Body of pancreas (tissue), 4 donors: ENCODE data around the gene MLXIP.

Source experiments
- CTCF ChIP-seq, 7 experiments: fragments of 450-650 bp in 4 of 7; fragments of 200-600 bp in 3 of 7; sonication (generic) in 3 of 7; IDR thresholded peaks; one replicate each; pipeline ENCODE4 v1.5.1; 2016 to 2019; ENCODE audit warnings: antibody characterized with exemption in 7 of 7
- POLR2A ChIP-seq, 3 donors: fragments of 450-650 bp; IDR thresholded peaks; one replicate each; pipeline ENCODE4 v1.6.1; 2016; ENCODE audit warnings: antibody characterized with exemption in 3 of 3, mild to moderate bottlenecking in 2 of 3

GRCh38 chr12:122171399-122171798, 92.8 kb downstream of the MLXIP start:
- TF ChIP-seq CTCF (IDR thresholded peaks at IDR 0.05) (no peak), POLR2A (IDR thresholded peaks at IDR 0.05) (no peak)
